NCI-H1694 treated with DMSO at 0.1 percent for 48 hours (cell line): ENCODE results near the gene BNIP2.

Experiments
- DNase-seq: peaks from one replicate; lab custom pipeline; 2025; lab: John Stamatoyannopoulos, UW

The BNIP2 gene

DNA sequence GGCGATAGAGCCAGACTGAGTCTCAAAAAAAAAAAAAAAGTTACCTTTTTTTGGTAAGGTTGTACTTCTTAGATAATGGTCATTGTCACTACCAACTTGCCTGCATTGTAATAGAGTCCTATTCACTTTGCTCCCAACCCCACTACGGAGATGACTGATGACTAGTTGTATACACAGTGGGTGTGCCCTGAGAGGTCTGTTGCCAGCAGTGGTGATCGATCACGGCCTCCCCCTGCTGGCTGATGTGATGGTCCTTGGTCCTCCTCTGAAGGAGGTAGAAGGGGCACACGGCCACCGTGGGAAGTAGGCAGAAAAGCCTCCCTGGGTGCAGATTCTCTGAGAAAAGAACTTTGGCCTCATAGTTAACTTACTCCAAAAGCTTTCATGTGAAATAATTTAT lies 66.8 kb downstream of the BNIP2 start:
- DNase-seq = no peak

DNA sequence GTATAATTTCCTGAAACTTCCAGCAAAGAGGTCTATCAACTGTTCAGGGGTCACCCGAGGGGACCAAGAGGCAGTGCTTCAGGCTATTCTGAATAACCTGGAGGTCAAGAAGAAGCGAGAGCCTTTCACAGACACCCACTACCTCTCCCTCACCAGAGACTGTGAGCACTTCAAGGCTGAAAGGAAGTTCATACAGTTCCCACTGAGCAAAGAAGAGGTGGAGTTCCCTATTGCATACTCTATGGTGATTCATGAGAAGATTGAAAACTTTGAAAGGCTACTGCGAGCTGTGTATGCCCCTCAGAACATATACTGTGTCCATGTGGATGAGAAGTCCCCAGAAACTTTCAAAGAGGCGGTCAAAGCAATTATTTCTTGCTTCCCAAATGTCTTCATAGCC lies 70.7 kb downstream of the BNIP2 start:
- DNase-seq = no peak

DNA sequence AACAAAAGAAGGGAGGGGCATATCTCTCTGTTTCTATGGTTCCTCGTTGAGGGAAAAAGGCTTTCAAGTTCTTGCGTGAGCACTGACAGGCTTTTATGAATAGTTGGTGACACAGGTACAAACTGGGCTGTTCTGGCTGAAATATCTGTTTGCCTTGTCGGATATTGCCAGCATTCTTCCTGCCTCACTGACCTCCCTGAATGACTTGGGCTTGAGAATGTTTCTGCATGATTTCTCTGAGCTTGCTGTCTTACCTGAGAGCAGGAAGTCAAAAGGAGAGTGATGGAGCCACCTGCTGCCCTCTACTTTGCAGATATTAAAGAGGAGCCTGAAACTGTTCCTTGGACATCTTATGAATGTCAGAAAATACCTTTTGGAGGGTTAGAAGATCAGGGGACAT lies 72.7 kb downstream of the BNIP2 start:
- DNase-seq = no peak

DNA sequence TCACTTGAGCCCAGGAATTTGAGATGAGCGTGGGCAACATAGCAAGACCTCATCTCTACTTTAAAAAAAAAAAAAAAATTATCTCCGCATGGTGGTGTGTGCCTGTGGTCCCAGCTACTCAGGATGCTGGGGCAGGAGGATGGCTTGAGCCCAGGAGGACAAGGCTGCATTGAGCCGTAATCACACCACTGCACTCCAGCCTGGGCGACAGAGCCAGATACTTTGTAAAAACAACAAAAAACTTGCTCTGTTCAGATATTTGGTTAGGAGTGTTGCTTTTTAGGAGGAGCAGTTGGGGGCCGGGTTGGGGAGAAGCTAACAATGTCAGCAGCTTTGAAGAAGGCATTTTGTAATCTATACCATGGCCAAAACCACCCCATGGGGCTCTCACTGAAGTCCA lies 73.5 kb downstream of the BNIP2 start:
- DNase-seq = no peak

DNA sequence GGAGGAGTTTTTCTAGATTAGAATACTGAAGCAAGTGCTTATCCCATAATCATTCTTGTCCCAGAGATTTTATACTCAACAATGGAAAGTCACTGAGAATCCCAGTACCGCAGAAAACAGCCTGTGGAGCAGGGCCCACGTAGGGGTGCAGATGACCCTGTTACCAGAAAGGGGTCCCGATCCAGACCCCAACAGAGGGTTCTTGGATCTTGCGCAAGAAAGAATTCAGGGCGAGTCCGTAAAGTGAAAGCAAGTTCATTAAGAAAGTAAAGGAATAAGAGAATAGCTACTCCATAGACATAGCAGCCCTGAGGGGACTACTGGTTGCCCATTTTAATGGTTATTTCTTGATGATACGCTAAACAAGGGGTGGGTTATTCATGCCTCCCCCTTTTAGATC lies 75.0 kb downstream of the BNIP2 start:
- DNase-seq = no peak

DNA sequence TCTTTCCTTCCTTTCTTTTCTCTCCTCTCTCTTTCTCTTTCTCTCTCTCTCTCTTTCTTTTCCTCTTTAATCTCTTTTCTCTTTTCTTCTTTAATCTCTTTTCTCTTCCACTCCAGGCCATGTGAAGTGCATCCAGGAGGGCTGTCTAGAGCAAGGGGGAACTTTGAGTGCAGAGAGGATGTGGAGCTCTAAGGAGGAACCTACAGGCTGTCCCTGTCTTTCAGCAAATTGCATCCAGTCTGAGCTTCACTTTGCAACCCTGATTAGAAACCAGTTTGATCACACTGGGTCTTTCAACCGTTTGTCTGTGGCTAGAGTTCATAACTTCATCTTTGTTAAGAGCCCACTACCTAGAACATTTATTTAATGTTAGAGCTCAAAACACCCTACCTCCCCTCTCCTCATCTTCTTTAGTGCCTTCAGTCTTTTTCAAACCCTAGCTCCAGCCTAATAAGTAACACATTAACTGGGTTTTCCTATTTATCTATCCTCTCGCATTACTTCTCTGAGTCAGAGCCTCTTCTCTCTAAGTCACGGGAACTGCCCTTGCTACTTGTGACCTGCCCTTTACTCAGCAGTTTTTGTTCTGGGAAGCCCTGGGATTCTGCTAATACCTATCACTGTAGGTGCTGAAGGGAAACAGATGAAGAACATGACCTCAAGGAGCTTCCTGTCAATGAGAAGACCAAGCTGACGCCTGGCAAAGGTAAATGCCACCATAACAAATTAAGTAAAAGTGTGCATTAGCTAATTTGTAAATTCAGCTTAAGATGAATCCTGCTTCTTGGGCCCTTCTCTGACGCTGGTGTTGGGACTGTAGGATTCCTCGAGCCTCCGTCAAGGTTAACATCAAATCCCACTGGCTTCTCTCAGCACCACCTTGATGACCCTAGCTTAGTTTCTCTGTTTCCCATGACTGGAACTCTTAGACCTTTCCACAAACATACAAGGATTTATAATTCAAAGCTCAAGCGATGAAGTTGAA lies 77.6 kb downstream of the BNIP2 start, which contains the start of gene GCNT3:
Gene GCNT3, plus strand, starts transcription at position 508 of the 985 bp plus-strand sequence. CDS start 6,456 bp downstream, outside the sequence.
- no peak for DNase-seq

DNA sequence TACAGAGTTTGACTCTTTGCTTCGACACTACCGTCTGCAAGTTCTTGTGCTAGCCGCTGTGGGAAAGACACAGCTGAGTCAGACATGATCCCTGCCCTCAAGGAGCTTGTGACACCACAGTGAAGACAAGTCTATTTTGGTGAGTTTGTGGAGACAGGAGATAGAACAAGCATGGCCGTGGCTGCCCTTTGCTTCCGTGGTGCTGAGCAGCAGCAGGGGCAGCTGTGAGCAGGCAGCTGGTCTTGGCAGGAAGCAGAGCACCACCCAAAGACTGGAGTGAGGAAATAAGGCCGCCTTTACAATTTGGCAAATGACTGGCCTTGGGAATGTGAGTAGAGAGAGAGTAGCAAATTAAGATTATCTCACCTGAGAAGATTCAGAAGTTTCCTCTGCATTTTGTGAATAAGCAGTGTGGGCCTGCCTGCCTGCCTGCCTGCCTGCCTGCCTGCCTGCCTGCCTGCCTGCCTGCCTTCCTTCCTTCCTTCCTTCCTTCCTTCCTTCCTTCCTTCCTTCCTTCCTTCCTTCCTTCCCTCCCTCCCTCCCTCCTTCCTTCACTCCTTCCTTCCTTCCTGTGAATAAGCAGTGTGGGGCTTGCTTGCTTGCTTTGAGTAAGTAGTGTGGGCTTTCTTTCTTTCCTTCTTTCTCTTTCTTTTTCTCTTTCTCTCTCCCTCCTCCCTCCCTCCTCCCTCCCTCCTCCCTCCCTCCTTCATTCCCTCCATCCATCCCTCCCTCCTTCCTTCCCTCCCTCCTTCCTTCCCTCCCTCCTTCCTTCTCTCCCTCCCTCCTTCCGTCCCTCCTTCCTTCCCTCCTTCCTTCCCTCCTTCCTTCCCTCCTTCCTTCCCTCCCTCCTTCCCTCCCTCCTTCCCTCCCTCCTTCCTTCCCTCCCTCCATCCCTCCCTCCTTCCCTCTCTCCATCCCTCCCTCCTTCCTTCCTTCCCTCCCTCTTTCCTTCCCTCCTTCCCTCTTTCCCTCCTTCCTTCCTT lies 79.1 kb downstream of the BNIP2 start:
- DNase-seq = no peak
